GM12878 (cell line): ENCODE measurements around the gene NPS. TPM values are rescaled to one million over a fixed set of nuclear protein-coding genes. Genes with fewer than 3 reads are reported as not detected.

Experiments used
- ATAC-seq: fragments of 200-7000 bp; cut with Tn5 transposase; 3 replicates; pipeline ENCODE4 v1.9.1; 2020; ENCODE audit warnings: mild to moderate bottlenecking, moderate library complexity
- BruUV-seq: library from RNA; stranded (reverse); fragments of 400-500 nt; replicated peaks from 2 replicates; lab custom pipeline; 2021; lab: Mats Ljungman, UMichigan
- CTCF ChIA-PET: fragments of 300-600 bp; sonication (Branson Sonifier 250); formaldehyde crosslinking; extraction: SDS; loops from one replicate; lab custom pipeline; 2021; ENCODE audit warnings: inconsistent platforms; lab: Yijun Ruan, JAX
- POLR2A ChIA-PET: fragments of 350-600 bp; formaldehyde crosslinking; extraction: SDS; loops from one replicate; lab custom pipeline; 2021; ENCODE audit warnings: inconsistent platforms; lab: Charles Lee
- RAD21 ChIA-PET: fragments of 300-600 bp; sonication (Branson Sonifier 250); formaldehyde crosslinking; loops from one replicate; lab custom pipeline; 2023; ENCODE audit warnings: antibody characterized with exemption; ENCODE audit not compliant: unreplicated experiment; lab: Charles Lee
- SMC1A ChIA-PET: fragments of 300-600 bp; sonication (Branson Sonifier 250); formaldehyde crosslinking; loops from one replicate; lab custom pipeline; 2023; ENCODE audit not compliant: unreplicated experiment, uncharacterized antibody; lab: Charles Lee
- DNase-seq: peaks from one replicate; pipeline ENCODE4 v3.0.0-alpha.2; 2011; ENCODE audit warnings: low read depth, low spot score
- FAIRE-seq: peaks from 3 replicates; lab custom pipeline; 2011; peaks lifted over from hg19 to GRCh38; lab: Jason Lieb, UNC
- H2AFZ ChIP-seq: 2 replicates; pipeline ENCODE4 v1.6.0; 2011; ENCODE audit warnings: low read depth, low read length, control low read depth; ENCODE audit not compliant: control insufficient read depth
- H3K27ac ChIP-seq: 2 replicates; pipeline ENCODE4 v1.5.1; 2011; ENCODE audit warnings: control low read depth; ENCODE audit not compliant: control insufficient read depth, insufficient read depth
- H3K27me3 ChIP-seq, 2 experiments: replicated peaks in 1 of 2; 2 replicates each; pipeline versions ENCODE4 v1.6.0 to v1.6.1; 2011; ENCODE audit warnings: low read length in 1 of 2; ENCODE audit not compliant: control insufficient read depth in 2 of 2, insufficient read depth in 2 of 2
- H3K36me3 ChIP-seq, 2 experiments: 2 replicates each; pipeline ENCODE4 v1.5.1; 2011; ENCODE audit warnings: low read length in 1 of 2; ENCODE audit not compliant: control insufficient read depth in 2 of 2, insufficient read depth in 2 of 2
- H3K4me1 ChIP-seq: 2 replicates; pipeline ENCODE4 v1.6.1; 2011; ENCODE audit warnings: mild to moderate bottlenecking, low read length, moderate library complexity, mixed read lengths; ENCODE audit not compliant: control insufficient read depth, insufficient read depth
- H3K4me2 ChIP-seq: 2 replicates; pipeline ENCODE4 v1.6.0; 2011; ENCODE audit warnings: control low read depth; ENCODE audit not compliant: control insufficient read depth, insufficient read depth
- H3K4me3 ChIP-seq: fragments of 200-600 bp; sonication (generic); 2 replicates; pipeline ENCODE4 v1.5.1; 2016
- H3K79me2 ChIP-seq: 2 replicates; pipeline ENCODE4 v1.6.0; 2011; ENCODE audit warnings: low read length; ENCODE audit not compliant: control insufficient read depth, insufficient read depth
- H3K9ac ChIP-seq: 2 replicates; pipeline ENCODE4 v1.8.0; 2011; ENCODE audit warnings: low read length, control low read depth, mixed read lengths; ENCODE audit not compliant: control insufficient read depth, insufficient read depth
- H3K9me3 ChIP-seq: replicated peaks from 3 replicates; pipeline ENCODE4 v1.5.1; 2011; ENCODE audit warnings: mild to moderate bottlenecking, low read length; ENCODE audit not compliant: control insufficient read depth, insufficient read depth
- H4K20me1 ChIP-seq: 2 replicates; pipeline ENCODE4 v1.6.0; 2011; ENCODE audit not compliant: control insufficient read depth, insufficient read depth
- EGR1 ChIP-seq, 2 experiments: IDR thresholded peaks; 1 replicate in 1 of 2; 2 replicates in 1 of 2; pipeline ENCODE4 v1.6.1; 2011 to 2012; ENCODE audit warnings: low read depth in 2 of 2, low read length in 2 of 2, borderline replicate concordance in 1 of 2, mild to moderate bottlenecking in 1 of 2, moderate library complexity in 1 of 2
- MTA3 ChIP-seq: IDR thresholded peaks from 2 replicates; pipeline ENCODE4 v1.6.1; 2012; ENCODE audit warnings: low read length, inconsistent platforms, borderline replicate concordance
- SMC3 ChIP-seq: IDR thresholded peaks from 2 replicates; pipeline ENCODE4 v1.6.1; 2011; ENCODE audit warnings: low read length, improper control_type of control experiment, borderline replicate concordance
- WGBS: methylation state at CpG from one replicate; pipeline ENCODE4 v1.1.6; 2016; ENCODE audit warnings: low lambda C conversion rate; ENCODE audit not compliant: insufficient replicate concordance, insufficient coverage; ENCODE audit errors: missing lambda C conversion rate; 5-methylcytosine and 5-hydroxymethylcytosine counted together
- in situ Hi-C: fragments of 300-500 bp; cut with MboI; formaldehyde crosslinking; loops from 9 replicates; pipeline ENCODE4 v1.14.3; 2018; ENCODE audit warnings: mixed read lengths
- intact Hi-C: fragments of 100-400 bp; cut with micrococcal nuclease; formaldehyde crosslinking; loops from one replicate; pipeline ENCODE4 v1.14.2; 2022; ENCODE audit not compliant: unreplicated experiment
- polyA plus RNA-seq, 11 experiments: library from polyadenylated mRNA; depleted of rRNA in 4 of 11; unstranded in 6 of 11; stranded (reverse) in 5 of 11; fragments of >200 nt; fragmentation: Nextera tagmentation in 4 of 11; fragmentation: Illumina TruSeq in 1 of 11; extraction: Ambion mirVana in 4 of 11; extraction: Trizol in 1 of 11; gene quantifications; 1 replicate in 1 of 11; 2 replicates in 10 of 11; pipeline versions ENCODE4 v1.2.1 to v1.2.3, GENCODE V29; 2011 to 2016; ENCODE audit warnings: inconsistent platforms in 2 of 11, missing spikeins in 2 of 11, low read depth in 1 of 11
- total RNA-seq, 4 experiments: library from RNA; depleted of rRNA in 3 of 4; stranded (reverse); fragments of >200 nt in 3 of 4; fragmentation: Illumina TruSeq in 1 of 4; extraction: Trizol in 1 of 4; gene quantifications; 2 replicates each; pipeline versions ENCODE4 v1.2.1 to v1.2.3, GENCODE V29; 2013 to 2021
- TF ChIP-seq, protein P1 (sequence below): fragments of 450-650 bp; formaldehyde crosslinking; IDR thresholded peaks from 2 replicates; pipeline ENCODE4 v1.4.0; 2020; ENCODE audit warnings: mild to moderate bottlenecking, moderate library complexity

The NPS gene
- total and polyA plus RNA-seq, 10 of the 15 experiments (the other 5 are each of a cell fraction or from before 2014, with no cell fraction given) = not detected

- CTCF ChIA-PET = interaction anchor here (0.8 kb wide), 1 partner anchor 319 kb away, joined by 3 read pairs; no protein-coding TSS in a partner anchor
- H3K9ac ChIP-seq = no peak overlapping the region
- H4K20me1 ChIP-seq = no peaks in the 10 kb centered on the region
- H3K9me3 ChIP-seq = no peaks in the 10 kb centered on the region
- POLR2A ChIA-PET = no interaction called here
- SMC1A ChIA-PET = no interaction called here
- intact Hi-C loops = no loop called here
- no peak overlapping the region for H2AFZ ChIP-seq
- in situ Hi-C loops = no loop called here
- no peak overlapping the region for H3K27ac ChIP-seq
- DNase-seq (no peak), FAIRE-seq (no peak), ATAC-seq (no peak)
- RAD21 ChIA-PET = no interaction called here
- TF ChIP-seq MTA3 (no peak), EGR1 (IDR thresholded peaks at IDR 0.05; ENCODE audit: borderline replicate concordance in 1 of 2, low read depth in 2 of 2, low read length in 2 of 2) (no peak), SMC3 (no peak)
- TF ChIP-seq, protein P1, sequence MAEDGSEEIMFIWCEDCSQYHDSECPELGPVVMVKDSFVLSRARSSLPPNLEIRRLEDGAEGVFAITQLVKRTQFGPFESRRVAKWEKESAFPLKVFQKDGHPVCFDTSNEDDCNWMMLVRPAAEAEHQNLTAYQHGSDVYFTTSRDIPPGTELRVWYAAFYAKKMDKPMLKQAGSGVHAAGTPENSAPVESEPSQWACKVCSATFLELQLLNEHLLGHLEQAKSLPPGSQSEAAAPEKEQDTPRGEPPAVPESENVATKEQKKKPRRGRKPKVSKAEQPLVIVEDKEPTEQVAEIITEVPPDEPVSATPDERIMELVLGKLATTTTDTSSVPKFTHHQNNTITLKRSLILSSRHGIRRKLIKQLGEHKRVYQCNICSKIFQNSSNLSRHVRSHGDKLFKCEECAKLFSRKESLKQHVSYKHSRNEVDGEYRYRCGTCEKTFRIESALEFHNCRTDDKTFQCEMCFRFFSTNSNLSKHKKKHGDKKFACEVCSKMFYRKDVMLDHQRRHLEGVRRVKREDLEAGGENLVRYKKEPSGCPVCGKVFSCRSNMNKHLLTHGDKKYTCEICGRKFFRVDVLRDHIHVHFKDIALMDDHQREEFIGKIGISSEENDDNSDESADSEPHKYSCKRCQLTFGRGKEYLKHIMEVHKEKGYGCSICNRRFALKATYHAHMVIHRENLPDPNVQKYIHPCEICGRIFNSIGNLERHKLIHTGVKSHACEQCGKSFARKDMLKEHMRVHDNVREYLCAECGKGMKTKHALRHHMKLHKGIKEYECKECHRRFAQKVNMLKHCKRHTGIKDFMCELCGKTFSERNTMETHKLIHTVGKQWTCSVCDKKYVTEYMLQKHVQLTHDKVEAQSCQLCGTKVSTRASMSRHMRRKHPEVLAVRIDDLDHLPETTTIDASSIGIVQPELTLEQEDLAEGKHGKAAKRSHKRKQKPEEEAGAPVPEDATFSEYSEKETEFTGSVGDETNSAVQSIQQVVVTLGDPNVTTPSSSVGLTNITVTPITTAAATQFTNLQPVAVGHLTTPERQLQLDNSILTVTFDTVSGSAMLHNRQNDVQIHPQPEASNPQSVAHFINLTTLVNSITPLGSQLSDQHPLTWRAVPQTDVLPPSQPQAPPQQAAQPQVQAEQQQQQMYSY = no peak
- no peaks in the 10 kb centered on the region for H3K36me3 ChIP-seq
- H3K4me2 ChIP-seq = no peak overlapping the region
- no TSS peak for BruUV-seq
- H3K4me3 ChIP-seq = no peak overlapping the region
- H3K27me3 ChIP-seq = no peaks in the 10 kb centered on the region
- 31% methylated on average over 8 of the region's 8 CpGs for WGBS
- H3K79me2 ChIP-seq = no peaks in the 10 kb centered on the region
- H3K4me1 ChIP-seq = no peaks in the 10 kb centered on the region
These were observed 13.2 kb upstream of the NPS start for GRCh38 chr10:127535802-127536515.
